ENCODE results near the gene NDUFS3. TPM values are rescaled to one million over a fixed set of nuclear protein-coding genes. Genes with fewer than 3 reads are reported as not detected.

Gene NDUFS3
- total RNA-seq, 1 experiment from 2014 or later, result 104 TPM

GRCh38 chr11:47599902-47600301 is 21.0 kb downstream of the NDUFS3 start:
- Mint-ChIP-seq H3K27ac (ENCODE audit: unreplicated experiment) (no peak overlapping the region), H3K4me1 (ENCODE audit: low read depth, unreplicated experiment) (no peaks in the 10 kb centered on the region), H3K4me3 (ENCODE audit: low read depth, unreplicated experiment) (no peak overlapping the region), H3K27me3 (ENCODE audit: unreplicated experiment) (peaks cover 47% of the 10 kb centered on the region), H3K9me3 (ENCODE audit: low read depth, unreplicated experiment) (no peaks in the 10 kb centered on the region), H3K36me3 (ENCODE audit: insufficient read depth, unreplicated experiment) (no peaks in the 10 kb centered on the region)
- TF ChIP-seq CTCF (IDR thresholded peaks at IDR 0.05; ENCODE audit: unreplicated experiment), result no peak
- CTCF ChIA-PET, result no interaction called here
- no peak for DNase-seq
- no TSS peak for BruUV-seq (replicated peaks)
- intact Hi-C loops (cut with micrococcal nuclease; ENCODE audit: unreplicated experiment), result no loop called here

GRCh38 chr11:47603295-47603694 is 24.4 kb downstream of the NDUFS3 start:
- Mint-ChIP-seq H3K27ac (ENCODE audit: unreplicated experiment) (no peak overlapping the region), H3K9me3 (ENCODE audit: low read depth, unreplicated experiment) (no peaks in the 10 kb centered on the region), H3K4me1 (ENCODE audit: low read depth, unreplicated experiment) (no peaks in the 10 kb centered on the region), H3K27me3 (ENCODE audit: unreplicated experiment) (peaks cover 50% of the 10 kb centered on the region), H3K4me3 (ENCODE audit: low read depth, unreplicated experiment) (no peak overlapping the region), H3K36me3 (ENCODE audit: insufficient read depth, unreplicated experiment) (no peaks in the 10 kb centered on the region)
- BruUV-seq (replicated peaks), result no TSS peak
- intact Hi-C loops (cut with micrococcal nuclease; ENCODE audit: unreplicated experiment), result no loop called here
- no peak for DNase-seq
- CTCF ChIA-PET, result interaction anchor here (0.6 kb wide), 1 partner anchor 1471 kb away, joined by 4 read pairs; no protein-coding TSS in a partner anchor
- TF ChIP-seq CTCF (IDR thresholded peaks at IDR 0.05; ENCODE audit: unreplicated experiment), result no peak

GRCh38 chr11:47605921-47606320 is 27.0 kb downstream of the NDUFS3 start:
- BruUV-seq (replicated peaks), result no TSS peak
- Mint-ChIP-seq H3K27me3 (ENCODE audit: unreplicated experiment) (peaks cover 33% of the 10 kb centered on the region), H3K4me3 (ENCODE audit: low read depth, unreplicated experiment) (no peak overlapping the region), H3K4me1 (ENCODE audit: low read depth, unreplicated experiment) (no peaks in the 10 kb centered on the region), H3K27ac (ENCODE audit: unreplicated experiment) (no peak overlapping the region), H3K9me3 (ENCODE audit: low read depth, unreplicated experiment) (no peaks in the 10 kb centered on the region), H3K36me3 (ENCODE audit: insufficient read depth, unreplicated experiment) (no peaks in the 10 kb centered on the region)
- intact Hi-C loops (cut with micrococcal nuclease; ENCODE audit: unreplicated experiment), result no loop called here
- no peak for DNase-seq
- CTCF ChIA-PET, result interaction anchor here (0.6 kb wide), 1 partner anchor 96 kb away, joined by 3 read pairs; no protein-coding TSS in a partner anchor
- TF ChIP-seq CTCF (IDR thresholded peaks at IDR 0.05; ENCODE audit: unreplicated experiment), result no peak

GRCh38 chr11:47606731-47607130 is 27.9 kb downstream of the NDUFS3 start:
- no TSS peak for BruUV-seq (replicated peaks)

More at GRCh38 chr11:47606731-47607130, 27.9 kb downstream of the NDUFS3 start:
- no peak for DNase-seq
- Mint-ChIP-seq H3K27me3 (ENCODE audit: unreplicated experiment) (peaks cover 32% of the 10 kb centered on the region), H3K27ac (ENCODE audit: unreplicated experiment) (no peak overlapping the region), H3K36me3 (ENCODE audit: insufficient read depth, unreplicated experiment) (no peaks in the 10 kb centered on the region), H3K9me3 (ENCODE audit: low read depth, unreplicated experiment) (no peaks in the 10 kb centered on the region), H3K4me1 (ENCODE audit: low read depth, unreplicated experiment) (no peaks in the 10 kb centered on the region), H3K4me3 (ENCODE audit: low read depth, unreplicated experiment) (no peak overlapping the region)
- intact Hi-C loops (cut with micrococcal nuclease; ENCODE audit: unreplicated experiment), result no loop called here
- no peak for TF ChIP-seq CTCF (IDR thresholded peaks at IDR 0.05; ENCODE audit: unreplicated experiment)
- CTCF ChIA-PET, result no interaction called here
